CD4-positive, CD25-positive, alpha-beta regulatory T cell (primary cell): ENCODE measurements around the gene S100A12. TPM values are rescaled to one million over a fixed set of nuclear protein-coding genes. Genes with fewer than 3 reads are reported as not detected.
"Not testable (repeated sequence)": the region's sequence is repeated elsewhere in the genome, so short reads cannot be mapped to it uniquely, and the experiment has no call there.

Experiments
- ATAC-seq, 2 donors: fragments of 150-1000 bp; cut with Tn5 transposase; one replicate each; pipeline ENCODE4 v1.10.0; 2021; ENCODE audit warnings: low read depth in 2 of 2, moderate number of reproducible peaks in 2 of 2, moderate library complexity in 1 of 2
- DNase-seq, 3 donors: peaks; one replicate each; pipeline versions ENCODE4 v3.0.0 to v3.0.0-alpha.2; 2012 to 2022; ENCODE audit warnings: mixed read lengths in 1 of 3
- H3K27ac ChIP-seq: one replicate; pipeline ENCODE4 v1.7.0; 2013; ENCODE audit warnings: mild to moderate bottlenecking, low read length; ENCODE audit not compliant: insufficient read depth, poor library complexity, severe bottlenecking
- H3K27me3 ChIP-seq: one replicate; pipeline ENCODE4 v1.7.0; 2013; ENCODE audit warnings: low read length; ENCODE audit not compliant: control insufficient read depth, insufficient read depth
- H3K36me3 ChIP-seq: one replicate; pipeline ENCODE4 v1.7.0; 2013; ENCODE audit warnings: mild to moderate bottlenecking, low read length, moderate library complexity; ENCODE audit not compliant: control insufficient read depth, insufficient read depth
- H3K4me1 ChIP-seq: 2 replicates; pipeline ENCODE4 v1.7.0; 2013; ENCODE audit warnings: mild to moderate bottlenecking, low read length; ENCODE audit not compliant: insufficient read depth, control insufficient read depth, poor library complexity, severe bottlenecking
- H3K4me3 ChIP-seq: one replicate; pipeline ENCODE4 v1.7.0; 2013; ENCODE audit warnings: low read depth, mild to moderate bottlenecking, low read length, moderate library complexity
- H3K9me3 ChIP-seq, 2 experiments: 1 replicate in 1 of 2; 2 replicates in 1 of 2; pipeline ENCODE4 v1.7.0; 2013; ENCODE audit warnings: low read length in 2 of 2, mild to moderate bottlenecking in 1 of 2, moderate library complexity in 1 of 2; ENCODE audit not compliant: control insufficient read depth in 2 of 2
- H3K27ac Mint-ChIP-seq, 3 donors: one replicate each; pipeline ENCODE4 v1.8.0; 2020 to 2022; ENCODE audit warnings: mild to moderate bottlenecking in 3 of 3, mixed read lengths in 3 of 3, moderate library complexity in 2 of 3
- H3K27me3 Mint-ChIP-seq: one replicate; pipeline ENCODE4 v1.8.0; 2022; ENCODE audit warnings: mild to moderate bottlenecking, mixed read lengths
- H3K36me3 Mint-ChIP-seq: one replicate; pipeline ENCODE4 v1.8.0; 2020; ENCODE audit warnings: mixed read lengths
- H3K4me1 Mint-ChIP-seq, 4 donors: one replicate each; pipeline ENCODE4 v1.8.0; 2020 to 2022; ENCODE audit warnings: mixed read lengths in 4 of 4, mild to moderate bottlenecking in 1 of 4
- H3K4me3 Mint-ChIP-seq, 4 donors: one replicate each; pipeline ENCODE4 v1.8.0; 2020 to 2022; ENCODE audit warnings: mild to moderate bottlenecking in 4 of 4, mixed read lengths in 4 of 4, moderate library complexity in 3 of 4
- H3K9me3 Mint-ChIP-seq, 7 donors: one replicate each; pipeline ENCODE4 v1.8.0; 2020 to 2022; ENCODE audit warnings: mixed read lengths in 7 of 7, mild to moderate bottlenecking in 3 of 7, moderate library complexity in 2 of 7
- polyA plus RNA-seq, 4 donors: library from polyadenylated mRNA; unstranded; fragments of 300-500 nt; fragmentation: Illumina TruSeq; gene quantifications; one replicate each; pipeline ENCODE4 v1.2.3, GENCODE V29; 2021
- total RNA-seq: library from RNA; stranded (reverse); gene quantifications from one replicate; pipeline ENCODE4 v1.2.3, GENCODE V29; 2022

The S100A12 gene
- total RNA-seq (not detected), polyA plus RNA-seq (1 to 10 TPM in 1 of 4 donors, under 1 TPM in 1, not detected in 2; 0.51 to 2.2 TPM)

- no peak within 1 kb of the TSS for H3K4me3 Mint-ChIP-seq
- no peaks in the 10 kb centered on the region for H3K4me1 Mint-ChIP-seq
- no peak within 1 kb of the TSS for H3K4me3 ChIP-seq
- no peaks in the 10 kb centered on the region for H3K9me3 ChIP-seq
- H3K36me3 ChIP-seq: no peaks in the 10 kb centered on the region
- H3K9me3 Mint-ChIP-seq: peaks cover 0 to 6% (median 0%) of the 10 kb centered on the region in 7 donors
- no peak within 1 kb of the TSS for H3K27ac Mint-ChIP-seq
- DNase-seq (no peak), ATAC-seq (no peak)
- peaks cover 37% of the 10 kb centered on the region for H3K27me3 Mint-ChIP-seq
- no peaks in the 10 kb centered on the region for H3K36me3 Mint-ChIP-seq
- no peak within 1 kb of the TSS for H3K27ac ChIP-seq
- no peaks in the 10 kb centered on the region for H3K4me1 ChIP-seq
- H3K27me3 ChIP-seq: peaks cover 10% of the 10 kb centered on the region
These were observed at the start of gene S100A12 for GRCh38 chr1:153375511-153375910. Gene S100A12, minus strand, starts transcription at chr1:153375621. Its CDS starts 1,029 bp downstream, at chr1:153374592.

- H3K27ac Mint-ChIP-seq: no peak overlapping the region
- Histone ChIP-seq H3K4me3 (no peak overlapping the region), H3K27ac (no peak overlapping the region), H3K9me3 (no peaks in the 10 kb centered on the region), H3K4me1 (no peaks in the 10 kb centered on the region), H3K36me3 (no peaks in the 10 kb centered on the region), H3K27me3 (peaks cover 2% of the 10 kb centered on the region)
- H3K36me3 Mint-ChIP-seq: no peaks in the 10 kb centered on the region
- no peaks in the 10 kb centered on the region for H3K4me1 Mint-ChIP-seq
- DNase-seq (peak; percentile 39 to 55 (median 55)), ATAC-seq (no peak)
- H3K27me3 Mint-ChIP-seq: peaks cover 24% of the 10 kb centered on the region
- H3K9me3 Mint-ChIP-seq: peaks cover 0 to 4% (median 0%) of the 10 kb centered on the region in 7 donors
- no peak overlapping the region for H3K4me3 Mint-ChIP-seq
These were observed 47.1 kb upstream of the S100A12 start for GRCh38 chr1:153422450-153423068.

- Mint-ChIP-seq H3K9me3 (peaks cover 0 to 4% (median 0%) of the 10 kb centered on the region in 7 donors), H3K4me3 (no peak overlapping the region), H3K27ac (no peak overlapping the region), H3K36me3 (no peaks in the 10 kb centered on the region), H3K4me1 (no peaks in the 10 kb centered on the region), H3K27me3 (peaks cover 21% of the 10 kb centered on the region)
- no peaks in the 10 kb centered on the region for H3K9me3 ChIP-seq
- DNase-seq (no peak), ATAC-seq (no peak)
- H3K27me3 ChIP-seq: peaks cover 2% of the 10 kb centered on the region
- H3K27ac ChIP-seq: no peak overlapping the region
- H3K4me1 ChIP-seq: no peaks in the 10 kb centered on the region
- H3K4me3 ChIP-seq: no peak overlapping the region
- no peaks in the 10 kb centered on the region for H3K36me3 ChIP-seq
These were observed 44.9 kb upstream of the S100A12 start for GRCh38 chr1:153420306-153420705.

DNA sequence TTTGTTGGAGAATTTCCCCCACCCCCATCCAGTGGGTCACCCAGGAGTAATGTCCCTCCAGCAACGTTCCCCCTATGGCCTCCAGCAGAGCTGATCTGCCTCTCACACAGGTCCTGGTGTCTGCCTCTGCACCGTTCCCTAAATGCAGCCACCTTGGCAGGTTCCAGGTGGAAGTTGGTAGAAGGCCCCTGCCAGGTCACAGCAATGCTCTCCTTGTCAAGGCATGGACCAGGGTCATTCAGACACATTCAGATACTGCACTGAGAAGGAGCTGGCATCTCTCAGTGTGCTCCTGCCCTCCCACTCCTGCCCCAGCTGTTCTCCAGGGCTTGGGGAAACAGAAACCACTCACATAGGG, 44.0 kb upstream of the S100A12 start:
- H3K27ac ChIP-seq, H3K4me3 Mint-ChIP-seq, H3K27ac Mint-ChIP-seq, H3K4me3 ChIP-seq, H3K4me1 ChIP-seq, H3K9me3 ChIP-seq, H3K36me3 Mint-ChIP-seq, H3K36me3 ChIP-seq, H3K4me1 Mint-ChIP-seq, DNase-seq, H3K27me3 ChIP-seq, H3K9me3 Mint-ChIP-seq, ATAC-seq: not testable (repeated sequence)
- H3K27me3 Mint-ChIP-seq: peaks cover 15% of the 10 kb centered on the region

GRCh38 chr1:153418758-153419435, 43.5 kb upstream of the S100A12 start:
- H3K4me1 Mint-ChIP-seq, H3K27ac ChIP-seq, H3K36me3 Mint-ChIP-seq, ATAC-seq, H3K9me3 ChIP-seq, H3K27ac Mint-ChIP-seq, H3K27me3 ChIP-seq, H3K36me3 ChIP-seq, DNase-seq, H3K4me1 ChIP-seq, H3K9me3 Mint-ChIP-seq, H3K4me3 Mint-ChIP-seq, H3K4me3 ChIP-seq: not testable (repeated sequence)
- peaks cover 16% of the 10 kb centered on the region for H3K27me3 Mint-ChIP-seq

GRCh38 chr1:153417136-153417888, 41.9 kb upstream of the S100A12 start:
- no peak for DNase-seq
- Mint-ChIP-seq H3K27me3 (peaks cover 16% of the 10 kb centered on the region), H3K27ac (no peak overlapping the region), H3K36me3 (no peaks in the 10 kb centered on the region), H3K9me3 (peaks cover 0 to 2% (median 0%) of the 10 kb centered on the region in 7 donors), H3K4me1 (no peaks in the 10 kb centered on the region), H3K4me3 (no peak overlapping the region)
- H3K4me3 ChIP-seq: no peak overlapping the region
- no peaks in the 10 kb centered on the region for H3K9me3 ChIP-seq
- no peaks in the 10 kb centered on the region for H3K27me3 ChIP-seq
- no peaks in the 10 kb centered on the region for H3K4me1 ChIP-seq
- no peak overlapping the region for H3K27ac ChIP-seq
- no peak for ATAC-seq
- no peaks in the 10 kb centered on the region for H3K36me3 ChIP-seq

- H3K4me3 Mint-ChIP-seq: no peak within 1 kb of the TSS
- no peaks in the 10 kb centered on the region for H3K36me3 Mint-ChIP-seq
- H3K36me3 ChIP-seq: no peaks in the 10 kb centered on the region
- no peaks in the 10 kb centered on the region for H3K9me3 ChIP-seq
- H3K27ac Mint-ChIP-seq: no peak within 1 kb of the TSS
- ATAC-seq: no peak
- no peaks in the 10 kb centered on the region for H3K4me1 ChIP-seq
- H3K27me3 ChIP-seq: no peaks in the 10 kb centered on the region
- H3K4me1 Mint-ChIP-seq: no peaks in the 10 kb centered on the region
- peaks cover 0 to 5% (median 2%) of the 10 kb centered on the region in 7 donors for H3K9me3 Mint-ChIP-seq
- H3K27ac ChIP-seq: no peak within 1 kb of the TSS
- DNase-seq: no peak
- H3K27me3 Mint-ChIP-seq: peaks cover 16% of the 10 kb centered on the region
- H3K4me3 ChIP-seq: no peak within 1 kb of the TSS
These were observed 40.6 kb upstream of the S100A12 start, which contains the start of gene S100A7A for GRCh38 chr1:153415850-153416570. Gene S100A7A, plus strand, starts transcription at chr1:153416520. Its CDS starts 1,563 bp downstream, at chr1:153418083.
